Endothelial cell of umbilical vein (primary cell): ENCODE results near the gene AKT2.

Source experiments
- EZH2 ChIP-seq: IDR thresholded peaks from 2 replicates; pipeline ENCODE4 v1.6.1; 2012; ENCODE audit warnings: borderline replicate concordance, low read depth, mild to moderate bottlenecking, moderate library complexity, low read length, inconsistent platforms; ENCODE audit not compliant: severe bottlenecking
- FOS ChIP-seq: IDR thresholded peaks from 2 replicates; pipeline ENCODE4 v1.6.1; 2011; ENCODE audit warnings: mild to moderate bottlenecking, low read length, moderate library complexity, borderline replicate concordance; ENCODE audit not compliant: insufficient read depth
- MYC ChIP-seq: IDR thresholded peaks from one replicate; pipeline ENCODE4 v1.6.1; 2011; ENCODE audit warnings: mild to moderate bottlenecking, low read depth, low read length
- POLR2A ChIP-seq: IDR thresholded peaks from 2 replicates; pipeline ENCODE4 v1.6.1; 2012; ENCODE audit warnings: low read depth, mild to moderate bottlenecking, control low read depth, low read length
- POLR2AphosphoS5 ChIP-seq: IDR thresholded peaks from 2 replicates; pipeline ENCODE4 v1.6.1; 2012; ENCODE audit warnings: low read depth, mild to moderate bottlenecking, control low read depth, low read length, moderate library complexity; ENCODE audit not compliant: insufficient read depth
- TF ChIP-seq, protein P1 (sequence below), 2 donors: IDR thresholded peaks; 1 replicate in 1 of 2; 2 replicates in 1 of 2; pipeline ENCODE4 v1.5.1; 2011; ENCODE audit warnings: low read length in 2 of 2, mild to moderate bottlenecking in 2 of 2, moderate library complexity in 2 of 2, control low read depth in 1 of 2, inconsistent platforms in 1 of 2, low read depth in 1 of 2; ENCODE audit not compliant: insufficient read depth in 1 of 2; ENCODE audit errors: extremely low read depth in 1 of 2
- TF ChIP-seq, protein P2 (sequence below): IDR thresholded peaks from 2 replicates; pipeline ENCODE4 v1.6.1; 2011; ENCODE audit not compliant: insufficient read depth, insufficient read length

DNA sequence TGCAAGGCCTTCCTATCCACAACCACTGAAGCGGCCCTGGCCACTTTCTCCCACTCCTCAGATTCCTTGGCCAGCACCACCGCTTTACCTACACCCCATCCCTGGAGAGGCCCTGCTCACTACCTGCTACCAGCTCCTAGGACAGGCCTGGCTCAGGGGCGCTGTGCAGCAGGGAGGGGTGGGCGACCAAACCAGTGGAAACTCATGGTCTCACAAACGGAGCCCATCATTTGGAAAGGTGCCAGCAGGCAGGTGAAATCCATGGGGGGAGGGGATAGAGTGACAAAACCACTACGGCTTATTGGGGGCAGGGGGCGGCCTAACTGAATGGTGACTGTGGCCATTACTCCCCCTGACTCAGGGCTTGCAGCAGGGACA lies 35.4 kb upstream of the AKT2 start:
- TF ChIP-seq, protein P1, sequence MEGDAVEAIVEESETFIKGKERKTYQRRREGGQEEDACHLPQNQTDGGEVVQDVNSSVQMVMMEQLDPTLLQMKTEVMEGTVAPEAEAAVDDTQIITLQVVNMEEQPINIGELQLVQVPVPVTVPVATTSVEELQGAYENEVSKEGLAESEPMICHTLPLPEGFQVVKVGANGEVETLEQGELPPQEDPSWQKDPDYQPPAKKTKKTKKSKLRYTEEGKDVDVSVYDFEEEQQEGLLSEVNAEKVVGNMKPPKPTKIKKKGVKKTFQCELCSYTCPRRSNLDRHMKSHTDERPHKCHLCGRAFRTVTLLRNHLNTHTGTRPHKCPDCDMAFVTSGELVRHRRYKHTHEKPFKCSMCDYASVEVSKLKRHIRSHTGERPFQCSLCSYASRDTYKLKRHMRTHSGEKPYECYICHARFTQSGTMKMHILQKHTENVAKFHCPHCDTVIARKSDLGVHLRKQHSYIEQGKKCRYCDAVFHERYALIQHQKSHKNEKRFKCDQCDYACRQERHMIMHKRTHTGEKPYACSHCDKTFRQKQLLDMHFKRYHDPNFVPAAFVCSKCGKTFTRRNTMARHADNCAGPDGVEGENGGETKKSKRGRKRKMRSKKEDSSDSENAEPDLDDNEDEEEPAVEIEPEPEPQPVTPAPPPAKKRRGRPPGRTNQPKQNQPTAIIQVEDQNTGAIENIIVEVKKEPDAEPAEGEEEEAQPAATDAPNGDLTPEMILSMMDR (IDR thresholded peaks at IDR 0.05; ENCODE audit: extremely low read depth in 1 of 2, insufficient read depth in 1 of 2, low read depth in 1 of 2, low read length in 2 of 2) = no peak
- TF ChIP-seq MYC = no peak
- no peak for TF ChIP-seq POLR2A
- TF ChIP-seq POLR2AphosphoS5 = no peak
- no peak for TF ChIP-seq EZH2
- TF ChIP-seq, protein P2, sequence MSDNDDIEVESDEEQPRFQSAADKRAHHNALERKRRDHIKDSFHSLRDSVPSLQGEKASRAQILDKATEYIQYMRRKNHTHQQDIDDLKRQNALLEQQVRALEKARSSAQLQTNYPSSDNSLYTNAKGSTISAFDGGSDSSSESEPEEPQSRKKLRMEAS = no peak
- no peak for TF ChIP-seq FOS
